Uterus (tissue), 2 donors: ENCODE measurements around the gene CRYL1.

ENCODE experiments used
- CTCF ChIP-seq, 4 experiments: fragments of 200-600 bp in 2 of 4; fragments of 450-650 bp in 2 of 4; sonication (generic) in 2 of 4; IDR thresholded peaks; one replicate each; pipeline ENCODE4 v1.5.1; 2016 to 2019; ENCODE audit warnings: antibody characterized with exemption in 4 of 4, mild to moderate bottlenecking in 2 of 4, moderate library complexity in 1 of 4
- POLR2A ChIP-seq, 2 donors: fragments of 450-650 bp; IDR thresholded peaks; one replicate each; pipeline ENCODE4 v1.6.1; 2016; ENCODE audit warnings: antibody characterized with exemption in 2 of 2, mild to moderate bottlenecking in 1 of 2, moderate library complexity in 1 of 2

DNA sequence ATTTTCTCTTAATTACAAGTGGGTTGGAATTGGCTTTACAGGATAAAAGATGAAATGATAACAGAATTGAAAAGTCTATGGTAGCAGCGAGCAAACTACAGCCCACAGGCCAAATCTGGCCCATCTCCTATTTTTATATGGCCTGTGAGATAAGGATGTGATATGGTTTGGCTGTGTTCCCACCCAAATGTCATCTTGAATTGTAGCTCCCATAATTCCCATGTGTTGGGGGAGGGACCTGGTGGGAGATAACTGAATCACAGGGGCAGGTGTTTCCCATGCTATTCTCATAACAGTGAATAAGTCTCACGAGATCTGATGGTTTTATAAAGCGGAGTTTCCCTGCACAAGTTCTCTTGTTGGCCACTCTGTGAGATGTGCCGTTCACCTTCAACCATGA is 19.0 kb downstream of the CRYL1 start:
- TF ChIP-seq CTCF (IDR thresholded peaks at IDR 0.05), result no peak
- no peak for TF ChIP-seq POLR2A (IDR thresholded peaks at IDR 0.05)
